ENCODE results near the gene BIK.
"Not testable (repeated sequence)": the region's sequence is repeated elsewhere in the genome, so short reads cannot be mapped to it uniquely, and the experiment has no call there.

Gene BIK

GRCh38 chr22:43088984-43089717, 21.4 kb upstream of the BIK start, which contains the start of gene TTLL1:
TTLL1 (minus strand) TSS chr22:43089391; CDS start chr22:43075586, 13,805 bp downstream.
- Histone ChIP-seq H3K4me1 (ENCODE audit: control insufficient read depth, insufficient read depth, low read length) (peaks cover 3% of the 10 kb centered on the region; the same call in 1 of the 2 replicates), H3K9me3 (ENCODE audit: control insufficient read depth, insufficient read depth, low read length) (no peaks in the 10 kb centered on the region), H3K36me3 (ENCODE audit: control insufficient read depth, insufficient read depth, low read length) (no peaks in the 10 kb centered on the region), H3K4me3 (ENCODE audit: low read depth, low read length) (peak within 1 kb of the TSS; percentile 97), H3K27ac (ENCODE audit: low read depth, low read length) (peak within 1 kb of the TSS; percentile 42), H3K27me3 (ENCODE audit: control insufficient read depth, insufficient read depth, low read length) (no peaks in the 10 kb centered on the region), H3K9ac (ENCODE audit: low read depth, low read length) (peak within 1 kb of the TSS; percentile 85)

GRCh38 chr22:43090130-43090789, 20.3 kb upstream of the BIK start:
- peaks cover 3% of the 10 kb centered on the region; the same call in 1 of the 2 replicates for H3K4me1 ChIP-seq (ENCODE audit: control insufficient read depth, insufficient read depth, low read length)
- H3K9ac ChIP-seq (ENCODE audit: low read depth, low read length) = no peak overlapping the region
- H3K36me3 ChIP-seq (ENCODE audit: control insufficient read depth, insufficient read depth, low read length) = no peaks in the 10 kb centered on the region
- no peaks in the 10 kb centered on the region for H3K9me3 ChIP-seq (ENCODE audit: control insufficient read depth, insufficient read depth, low read length)
- no peaks in the 10 kb centered on the region for H3K27me3 ChIP-seq (ENCODE audit: control insufficient read depth, insufficient read depth, low read length)
- no peak overlapping the region for H3K4me3 ChIP-seq (ENCODE audit: low read depth, low read length)
- no peak overlapping the region for H3K27ac ChIP-seq (ENCODE audit: low read depth, low read length)

- H3K27me3 ChIP-seq (ENCODE audit: control insufficient read depth, insufficient read depth, low read length) = no peaks in the 10 kb centered on the region
- H3K9ac ChIP-seq (ENCODE audit: low read depth, low read length) = no peak overlapping the region
- H3K36me3 ChIP-seq (ENCODE audit: control insufficient read depth, insufficient read depth, low read length) = no peaks in the 10 kb centered on the region
- peaks cover 9% of the 10 kb centered on the region for H3K9me3 ChIP-seq (ENCODE audit: control insufficient read depth, insufficient read depth, low read length)
- no peak overlapping the region for H3K4me3 ChIP-seq (ENCODE audit: low read depth, low read length)
- peaks cover 3% of the 10 kb centered on the region; the same call in 1 of the 2 replicates for H3K4me1 ChIP-seq (ENCODE audit: control insufficient read depth, insufficient read depth, low read length)
- no peak overlapping the region for H3K27ac ChIP-seq (ENCODE audit: low read depth, low read length)
Measured at GRCh38 chr22:43092085-43092484, 18.5 kb upstream of the BIK start.

- no peaks in the 10 kb centered on the region for H3K27me3 ChIP-seq (ENCODE audit: control insufficient read depth, insufficient read depth, low read length)
- no peak overlapping the region for H3K27ac ChIP-seq (ENCODE audit: low read depth, low read length)
- peaks cover 9% of the 10 kb centered on the region for H3K9me3 ChIP-seq (ENCODE audit: control insufficient read depth, insufficient read depth, low read length)
- no peaks in the 10 kb centered on the region for H3K4me1 ChIP-seq (ENCODE audit: control insufficient read depth, insufficient read depth, low read length)
- H3K9ac ChIP-seq (ENCODE audit: low read depth, low read length) = no peak overlapping the region
- no peak overlapping the region for H3K4me3 ChIP-seq (ENCODE audit: low read depth, low read length)
- H3K36me3 ChIP-seq (ENCODE audit: control insufficient read depth, insufficient read depth, low read length) = no peaks in the 10 kb centered on the region
Measured at GRCh38 chr22:43094085-43094484, 16.5 kb upstream of the BIK start.

GRCh38 chr22:43094551-43094950, 16.0 kb upstream of the BIK start:
- Histone ChIP-seq H3K4me1 (ENCODE audit: control insufficient read depth, insufficient read depth, low read length) (no peaks in the 10 kb centered on the region), H3K9ac (ENCODE audit: low read depth, low read length) (no peak overlapping the region), H3K27ac (ENCODE audit: low read depth, low read length) (no peak overlapping the region), H3K27me3 (ENCODE audit: control insufficient read depth, insufficient read depth, low read length) (no peaks in the 10 kb centered on the region), H3K36me3 (ENCODE audit: control insufficient read depth, insufficient read depth, low read length) (no peaks in the 10 kb centered on the region), H3K4me3 (ENCODE audit: low read depth, low read length) (no peak overlapping the region), H3K9me3 (ENCODE audit: control insufficient read depth, insufficient read depth, low read length) (peaks cover 9% of the 10 kb centered on the region)

GRCh38 chr22:43096420-43096819, 14.1 kb upstream of the BIK start:
- H3K9me3 ChIP-seq (ENCODE audit: control insufficient read depth, insufficient read depth, low read length) = peaks cover 9% of the 10 kb centered on the region
- no peaks in the 10 kb centered on the region for H3K27me3 ChIP-seq (ENCODE audit: control insufficient read depth, insufficient read depth, low read length)
- H3K4me1 ChIP-seq (ENCODE audit: control insufficient read depth, insufficient read depth, low read length) = no peaks in the 10 kb centered on the region
- H3K9ac ChIP-seq (ENCODE audit: low read depth, low read length) = no peak overlapping the region
- H3K36me3 ChIP-seq (ENCODE audit: control insufficient read depth, insufficient read depth, low read length) = no peaks in the 10 kb centered on the region
- H3K27ac ChIP-seq (ENCODE audit: low read depth, low read length) = no peak overlapping the region
- no peak overlapping the region for H3K4me3 ChIP-seq (ENCODE audit: low read depth, low read length)

- Histone ChIP-seq H3K27me3 (ENCODE audit: control insufficient read depth, insufficient read depth, low read length) (no peaks in the 10 kb centered on the region), H3K4me1 (ENCODE audit: control insufficient read depth, insufficient read depth, low read length) (no peaks in the 10 kb centered on the region), H3K27ac (ENCODE audit: low read depth, low read length) (no peak overlapping the region), H3K36me3 (ENCODE audit: control insufficient read depth, insufficient read depth, low read length) (no peaks in the 10 kb centered on the region), H3K9ac (ENCODE audit: low read depth, low read length) (no peak overlapping the region), H3K4me3 (ENCODE audit: low read depth, low read length) (no peak overlapping the region), H3K9me3 (ENCODE audit: control insufficient read depth, insufficient read depth, low read length) (peaks cover 9% of the 10 kb centered on the region)
Measured at GRCh38 chr22:43098356-43098755, 12.2 kb upstream of the BIK start.

GRCh38 chr22:43099095-43099494, 11.5 kb upstream of the BIK start:
- peaks cover 9% of the 10 kb centered on the region for H3K9me3 ChIP-seq (ENCODE audit: control insufficient read depth, insufficient read depth, low read length)
- no peaks in the 10 kb centered on the region for H3K4me1 ChIP-seq (ENCODE audit: control insufficient read depth, insufficient read depth, low read length)
- H3K9ac ChIP-seq (ENCODE audit: low read depth, low read length) = no peak overlapping the region
- no peaks in the 10 kb centered on the region for H3K27me3 ChIP-seq (ENCODE audit: control insufficient read depth, insufficient read depth, low read length)
- no peaks in the 10 kb centered on the region for H3K36me3 ChIP-seq (ENCODE audit: control insufficient read depth, insufficient read depth, low read length)
- H3K4me3 ChIP-seq (ENCODE audit: low read depth, low read length) = no peak overlapping the region
- H3K27ac ChIP-seq (ENCODE audit: low read depth, low read length) = no peak overlapping the region

- H3K27ac ChIP-seq (ENCODE audit: low read depth, low read length) = no peak overlapping the region
- peaks cover 9% of the 10 kb centered on the region for H3K9me3 ChIP-seq (ENCODE audit: control insufficient read depth, insufficient read depth, low read length)
- H3K36me3 ChIP-seq (ENCODE audit: control insufficient read depth, insufficient read depth, low read length) = no peaks in the 10 kb centered on the region
- no peak overlapping the region for H3K4me3 ChIP-seq (ENCODE audit: low read depth, low read length)
- H3K4me1 ChIP-seq (ENCODE audit: control insufficient read depth, insufficient read depth, low read length) = no peaks in the 10 kb centered on the region
- no peaks in the 10 kb centered on the region for H3K27me3 ChIP-seq (ENCODE audit: control insufficient read depth, insufficient read depth, low read length)
- no peak overlapping the region for H3K9ac ChIP-seq (ENCODE audit: low read depth, low read length)
Measured at GRCh38 chr22:43100225-43100624, 10.3 kb upstream of the BIK start.

- H3K27me3 ChIP-seq (ENCODE audit: control insufficient read depth, insufficient read depth, low read length) = no peaks in the 10 kb centered on the region
- peaks cover 7% of the 10 kb centered on the region for H3K9me3 ChIP-seq (ENCODE audit: control insufficient read depth, insufficient read depth, low read length)
- no peaks in the 10 kb centered on the region for H3K36me3 ChIP-seq (ENCODE audit: control insufficient read depth, insufficient read depth, low read length)
- H3K9ac ChIP-seq (ENCODE audit: low read depth, low read length) = no peak overlapping the region
- no peak overlapping the region for H3K27ac ChIP-seq (ENCODE audit: low read depth, low read length)
- no peaks in the 10 kb centered on the region for H3K4me1 ChIP-seq (ENCODE audit: control insufficient read depth, insufficient read depth, low read length)
- no peak overlapping the region for H3K4me3 ChIP-seq (ENCODE audit: low read depth, low read length)
Measured at GRCh38 chr22:43101306-43101705, 9.2 kb upstream of the BIK start.

GRCh38 chr22:43104056-43104625, 6.4 kb upstream of the BIK start:
- not testable (repeated sequence) for H3K4me3 ChIP-seq (ENCODE audit: low read depth, low read length); H3K9me3 ChIP-seq (ENCODE audit: control insufficient read depth, insufficient read depth, low read length); H3K27me3 ChIP-seq (ENCODE audit: control insufficient read depth, insufficient read depth, low read length); H3K4me1 ChIP-seq (ENCODE audit: control insufficient read depth, insufficient read depth, low read length); H3K27ac ChIP-seq (ENCODE audit: low read depth, low read length); H3K9ac ChIP-seq (ENCODE audit: low read depth, low read length); H3K36me3 ChIP-seq (ENCODE audit: control insufficient read depth, insufficient read depth, low read length)

Data from HUES48 (cell line).